Caco-2 (cell line): ENCODE results near the gene RGSL1. TPM values are rescaled to one million over a fixed set of nuclear protein-coding genes. Genes with fewer than 3 reads are reported as not detected.
A peak's percentile ranks its signal among the peaks of the same experiment; 100 is the strongest.

ENCODE experiments used
- BruUV-seq: library from RNA; stranded (reverse); fragments of 400-500 nt; replicated peaks from 2 replicates; lab custom pipeline; 2021; lab: Mats Ljungman, UMichigan
- CTCF ChIA-PET: fragments of 300-600 bp; sonication (Branson Sonifier 250); formaldehyde crosslinking; loops from one replicate; lab custom pipeline; 2022; ENCODE audit warnings: antibody characterized with exemption; lab: Charles Lee
- POLR2A ChIA-PET: fragments of 300-600 bp; sonication (Branson Sonifier 250); formaldehyde crosslinking; loops from one replicate; lab custom pipeline; 2022; ENCODE audit warnings: antibody characterized with exemption; lab: Charles Lee
- DNase-seq, 2 experiments: peaks; one replicate each; pipeline versions ENCODE4 v3.0.0 to v3.0.0-alpha.2; 2020 to 2022
- H3K27me3 ChIP-seq: replicated peaks from 2 replicates; pipeline ENCODE4 v1.6.0; 2011; ENCODE audit warnings: low read length; ENCODE audit not compliant: control insufficient read depth, insufficient read depth
- H3K36me3 ChIP-seq: 2 replicates; pipeline ENCODE4 v1.5.1; 2011; ENCODE audit warnings: low read length; ENCODE audit not compliant: control insufficient read depth, insufficient read depth
- H3K4me1 ChIP-seq: fragments of 250-450 bp; sonication (Bioruptor Pico); 2 replicates; pipeline ENCODE4 v1.5.1; 2020; ENCODE audit warnings: mild to moderate bottlenecking
- H3K4me3 ChIP-seq: 2 replicates; pipeline ENCODE4 v1.5.1; 2011; ENCODE audit warnings: low read depth, mild to moderate bottlenecking, control low read depth, low read length
- H3K9me3 ChIP-seq: fragments of 250-450 bp; sonication (Bioruptor Pico); 2 replicates; pipeline ENCODE4 v1.5.1; 2020; ENCODE audit warnings: mild to moderate bottlenecking, moderate library complexity
- H3K27ac Mint-ChIP-seq: one replicate; pipeline ENCODE4 v1.8.0; 2022; ENCODE audit warnings: mixed read lengths; ENCODE audit not compliant: unreplicated experiment
- H3K27me3 Mint-ChIP-seq: one replicate; pipeline ENCODE4 v1.8.0; 2022; ENCODE audit warnings: mixed read lengths; ENCODE audit not compliant: insufficient read depth, unreplicated experiment
- H3K36me3 Mint-ChIP-seq: one replicate; pipeline ENCODE4 v1.8.0; 2022; ENCODE audit warnings: mild to moderate bottlenecking, mixed read lengths; ENCODE audit not compliant: insufficient read depth, unreplicated experiment
- H3K4me1 Mint-ChIP-seq: one replicate; pipeline ENCODE4 v1.8.0; 2022; ENCODE audit warnings: low read depth, mixed read lengths; ENCODE audit not compliant: unreplicated experiment
- H3K4me3 Mint-ChIP-seq: one replicate; pipeline ENCODE4 v1.8.0; 2022; ENCODE audit warnings: mild to moderate bottlenecking, moderate library complexity, mixed read lengths; ENCODE audit not compliant: unreplicated experiment
- H3K9me3 Mint-ChIP-seq: one replicate; pipeline ENCODE4 v1.8.0; 2022; ENCODE audit warnings: mixed read lengths; ENCODE audit not compliant: unreplicated experiment
- CTCF ChIP-seq, 2 experiments: fragments of 200-600 bp in 1 of 2; IDR thresholded peaks; 1 replicate in 1 of 2; 2 replicates in 1 of 2; pipeline versions ENCODE4 v1.5.1 to v1.8.0; 2011 to 2022; ENCODE audit warnings: antibody characterized with exemption in 1 of 2, control low read depth in 1 of 2, inconsistent platforms in 1 of 2, low read depth in 1 of 2, low read length in 1 of 2, mild to moderate bottlenecking in 1 of 2, moderate library complexity in 1 of 2; ENCODE audit not compliant: insufficient read depth in 1 of 2, severe bottlenecking in 1 of 2, unreplicated experiment in 1 of 2
- intact Hi-C: fragments of 100-400 bp; cut with micrococcal nuclease; formaldehyde crosslinking; loops from one replicate; pipeline ENCODE4 v1.10.0; 2022; ENCODE audit not compliant: unreplicated experiment
- total RNA-seq: library from RNA; stranded (reverse); gene quantifications from 2 replicates; pipeline ENCODE4 v1.2.3, GENCODE V29; 2022

The RGSL1 gene
- total RNA-seq, 1 experiment from 2014 or later, result not detected

- Mint-ChIP-seq H3K4me1 (no peaks in the 10 kb centered on the region), H3K27me3 (no peaks in the 10 kb centered on the region), H3K4me3 (peak overlapping the region; percentile 73), H3K9me3 (no peaks in the 10 kb centered on the region), H3K36me3 (peaks cover 6% of the 10 kb centered on the region), H3K27ac (peak overlapping the region; percentile 19)
- POLR2A ChIA-PET, result interaction anchor here (1.4 kb wide), 1 partner anchor 179 kb away, joined by 3 read pairs; no protein-coding TSS in a partner anchor
- no peak for TF ChIP-seq CTCF (IDR thresholded peaks at IDR 0.05; ENCODE audit: insufficient read depth in 1 of 2, low read depth in 1 of 2, low read length in 1 of 2, severe bottlenecking in 1 of 2, unreplicated experiment in 1 of 2)
- CTCF ChIA-PET, result interaction anchor here (0.6 to 3.1 kb wide), 4 partner anchors 8 to 258 kb away, joined by 3 to 28 read pairs (median 7); no protein-coding TSS in a partner anchor
- BruUV-seq, result TSS peak; percentile 61
- no peaks in the 10 kb centered on the region for H3K9me3 ChIP-seq
- peak overlapping the region; percentile 65 for H3K4me3 ChIP-seq
- no peaks in the 10 kb centered on the region for H3K27me3 ChIP-seq
- no peak for DNase-seq
- peaks cover 5% of the 10 kb centered on the region; the same call in 1 of the 2 replicates for H3K4me1 ChIP-seq
- peaks cover 3% of the 10 kb centered on the region for H3K36me3 ChIP-seq
- intact Hi-C loops, result no loop called here
These were observed 153.8 kb downstream of the RGSL1 start for GRCh38 chr1:182603646-182604174.

GRCh38 chr1:182604175-182605164 lies 154.5 kb downstream of the RGSL1 start, which contains the start of gene RGS16:
Gene RGS16 (minus strand): TSS chr1:182604389. CDS start chr1:182604259, 130 bp downstream.
- Histone ChIP-seq H3K27me3 (no peaks in the 10 kb centered on the region), H3K4me3 (peak within 1 kb of the TSS; percentile 65), H3K36me3 (peaks cover 3% of the 10 kb centered on the region), H3K9me3 (no peaks in the 10 kb centered on the region), H3K4me1 (peaks cover 5% of the 10 kb centered on the region; the same call in 1 of the 2 replicates)
- intact Hi-C loops, result no loop called here
- Mint-ChIP-seq H3K9me3 (no peaks in the 10 kb centered on the region), H3K4me1 (no peaks in the 10 kb centered on the region), H3K27me3 (no peaks in the 10 kb centered on the region), H3K4me3 (peak within 1 kb of the TSS; percentile 73), H3K27ac (peak within 1 kb of the TSS; percentile 19), H3K36me3 (peaks cover 6% of the 10 kb centered on the region)
- BruUV-seq, result no TSS peak
- CTCF ChIA-PET, result interaction anchor here (0.6 to 3.1 kb wide), 5 partner anchors 9 to 257 kb away, joined by 3 to 28 read pairs (median 7); no protein-coding TSS in a partner anchor
- peak; percentile 87 to 89 for DNase-seq
- POLR2A ChIA-PET, result interaction anchor here (1.4 kb wide), 1 partner anchor 178 kb away, joined by 3 read pairs; no protein-coding TSS in a partner anchor
- TF ChIP-seq CTCF (IDR thresholded peaks at IDR 0.05; ENCODE audit: insufficient read depth in 1 of 2, low read depth in 1 of 2, low read length in 1 of 2, severe bottlenecking in 1 of 2, unreplicated experiment in 1 of 2), result no peak

GRCh38 chr1:182607566-182607965 lies 157.6 kb downstream of the RGSL1 start:
- Mint-ChIP-seq H3K9me3 (no peaks in the 10 kb centered on the region), H3K27ac (no peak overlapping the region), H3K4me3 (no peak overlapping the region), H3K36me3 (peaks cover 6% of the 10 kb centered on the region), H3K4me1 (no peaks in the 10 kb centered on the region), H3K27me3 (no peaks in the 10 kb centered on the region)
- ChIA-PET CTCF (no interaction called here), POLR2A (no interaction called here)
- no peaks in the 10 kb centered on the region for H3K27me3 ChIP-seq
- BruUV-seq, result no TSS peak
- no peak overlapping the region for H3K4me3 ChIP-seq
- DNase-seq, result no peak
- no peaks in the 10 kb centered on the region for H3K36me3 ChIP-seq
- TF ChIP-seq CTCF (IDR thresholded peaks at IDR 0.05; ENCODE audit: insufficient read depth in 1 of 2, low read depth in 1 of 2, low read length in 1 of 2, severe bottlenecking in 1 of 2, unreplicated experiment in 1 of 2), result no peak
- no peaks in the 10 kb centered on the region for H3K9me3 ChIP-seq
- peaks cover 5% of the 10 kb centered on the region; the same call in 1 of the 2 replicates for H3K4me1 ChIP-seq
- intact Hi-C loops, result no loop called here
